ENCODE data around the gene CTTNBP2NL.

DNA sequence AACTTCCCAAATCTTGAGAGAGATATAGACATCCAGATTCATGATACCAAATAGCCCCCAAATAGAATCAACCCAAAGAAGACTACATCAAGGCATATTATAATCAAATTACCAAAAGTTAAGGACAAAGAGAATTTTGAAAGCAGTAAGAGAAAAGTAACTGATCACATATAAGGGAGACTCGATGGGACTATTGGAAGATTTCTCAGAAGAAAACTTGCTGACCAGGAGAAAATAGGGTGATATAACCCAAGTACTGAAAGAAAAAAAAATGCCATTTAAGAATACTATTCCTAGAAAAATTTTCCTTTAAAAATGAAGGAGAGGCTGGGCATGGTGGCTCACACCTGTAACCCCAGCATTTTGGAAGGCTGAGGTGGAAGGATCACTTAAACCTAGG, 82.3 kb downstream of the CTTNBP2NL start:
- TF ChIP-seq POLR2A (IDR thresholded peaks at IDR 0.05) (no peak), CTCF (IDR thresholded peaks at IDR 0.05) (no peak)

Measured in testis (tissue), 2 donors.